Neural progenitor cell (in vitro differentiated cells): ENCODE data around the gene IHH. TPM values are rescaled to one million over a fixed set of nuclear protein-coding genes. Genes with fewer than 3 reads are reported as not detected.
A peak's percentile ranks its signal among the peaks of the same experiment; 100 is the strongest.

Source experiments
- DNase-seq: peaks from one replicate; pipeline ENCODE4 v3.0.0-alpha.2; 2016; ENCODE audit warnings: low spot score
- H2AFZ ChIP-seq: fragments of 200-600 bp; sonication (generic); replicated peaks from 2 replicates; pipeline ENCODE4 v1.6.1; 2016; ENCODE audit warnings: antibody characterized with exemption
- H3F3A ChIP-seq: fragments of 200-600 bp; sonication (generic); 2 replicates; pipeline ENCODE4 v1.6.1; 2016; ENCODE audit warnings: antibody characterized with exemption, low read depth
- H3K27ac ChIP-seq: fragments of 200-600 bp; sonication (generic); 2 replicates; pipeline ENCODE4 v1.5.1; 2016; ENCODE audit warnings: mild to moderate bottlenecking
- H3K27me3 ChIP-seq: fragments of 200-600 bp; sonication (generic); 2 replicates; pipeline ENCODE4 v1.6.1; 2016; ENCODE audit warnings: mild to moderate bottlenecking, moderate library complexity
- H3K36me3 ChIP-seq: fragments of 200-600 bp; sonication (generic); 2 replicates; pipeline ENCODE4 v1.5.1; 2016
- H3K4me1 ChIP-seq: fragments of 200-600 bp; sonication (generic); 2 replicates; pipeline ENCODE4 v1.6.1; 2016; ENCODE audit warnings: mixed run types
- H3K4me2 ChIP-seq: fragments of 200-600 bp; sonication (generic); 2 replicates; pipeline ENCODE4 v1.6.1; 2016
- H3K4me3 ChIP-seq: fragments of 200-600 bp; sonication (generic); 2 replicates; pipeline ENCODE4 v1.5.1; 2016
- H3K79me2 ChIP-seq: fragments of 200-600 bp; sonication (generic); 2 replicates; pipeline ENCODE4 v1.6.1; 2016; ENCODE audit warnings: low read depth
- H3K9ac ChIP-seq: fragments of 200-600 bp; sonication (generic); 2 replicates; pipeline ENCODE4 v1.6.1; 2016
- H3K9me3 ChIP-seq: fragments of 200-600 bp; sonication (generic); 2 replicates; pipeline ENCODE4 v1.5.1; 2016; ENCODE audit warnings: low read depth
- H4K20me1 ChIP-seq: fragments of 200-600 bp; sonication (generic); 2 replicates; pipeline ENCODE4 v1.6.1; 2016; ENCODE audit warnings: low read depth
- H3K27ac Mint-ChIP-seq: 3 replicates; pipeline ENCODE4 v1.8.0; 2021; ENCODE audit warnings: mixed read lengths
- H3K27me3 Mint-ChIP-seq: 2 replicates; pipeline ENCODE4 v1.8.0; 2022; ENCODE audit warnings: low read depth, mild to moderate bottlenecking, inconsistent platforms, moderate library complexity, mixed read lengths; ENCODE audit not compliant: insufficient read depth
- H3K36me3 Mint-ChIP-seq: 3 replicates; pipeline ENCODE4 v1.8.0; 2021; ENCODE audit warnings: mixed read lengths
- H3K4me1 Mint-ChIP-seq: 3 replicates; pipeline ENCODE4 v1.8.0; 2021; ENCODE audit warnings: mixed read lengths
- H3K4me3 Mint-ChIP-seq: 3 replicates; pipeline ENCODE4 v1.8.0; 2021; ENCODE audit warnings: mild to moderate bottlenecking, moderate library complexity, mixed read lengths
- H3K9me3 Mint-ChIP-seq: 3 replicates; pipeline ENCODE4 v1.8.0; 2020; ENCODE audit warnings: mixed read lengths
- CTCF ChIP-seq: fragments of 200-600 bp; sonication (generic); IDR thresholded peaks from 2 replicates; pipeline ENCODE4 v1.5.1; 2017; ENCODE audit warnings: antibody characterized with exemption, mild to moderate bottlenecking
- EZH2 ChIP-seq: fragments of 200-600 bp; sonication (generic); IDR thresholded peaks from 2 replicates; pipeline ENCODE4 v1.6.1; 2017; ENCODE audit warnings: antibody characterized with exemption, mild to moderate bottlenecking, moderate library complexity
- EZH2phosphoT487 ChIP-seq: fragments of 200-600 bp; sonication (generic); IDR thresholded peaks from 2 replicates; pipeline ENCODE4 v1.6.1; 2017; ENCODE audit warnings: antibody characterized with exemption
- total RNA-seq: library from RNA; depleted of rRNA; stranded (reverse); fragments of >200 nt; gene quantifications from 2 replicates; pipeline ENCODE4 v1.2.3, GENCODE V29; 2015; ENCODE audit warnings: low replicate concordance

The IHH gene
- total RNA-seq, 1 donor from 2014 or later: not detected

GRCh38 chr2:219045937-219046550, 14.7 kb downstream of the IHH start:
- Histone ChIP-seq H3F3A (no peaks in the 10 kb centered on the region), H3K4me1 (no peaks in the 10 kb centered on the region), H4K20me1 (no peaks in the 10 kb centered on the region), H3K79me2 (no peaks in the 10 kb centered on the region), H3K4me2 (no peak overlapping the region), H3K27ac (no peak overlapping the region), H3K4me3 (no peak overlapping the region), H3K9ac (no peak overlapping the region), H2AFZ (no peak overlapping the region), H3K9me3 (no peaks in the 10 kb centered on the region), H3K36me3 (no peaks in the 10 kb centered on the region), H3K27me3 (peaks cover 87% of the 10 kb centered on the region)
- no peaks in the 10 kb centered on the region for H3K36me3 Mint-ChIP-seq
- H3K4me1 Mint-ChIP-seq: peaks cover 5% of the 10 kb centered on the region
- TF ChIP-seq EZH2phosphoT487 (no peak), EZH2 (no peak), CTCF (no peak)
- H3K27ac Mint-ChIP-seq: no peak overlapping the region
- peaks cover 61% of the 10 kb centered on the region for H3K27me3 Mint-ChIP-seq
- peak; percentile 85 for DNase-seq
- no peak overlapping the region for H3K4me3 Mint-ChIP-seq
- H3K9me3 Mint-ChIP-seq: no peaks in the 10 kb centered on the region

- Mint-ChIP-seq H3K36me3 (no peaks in the 10 kb centered on the region), H3K27me3 (peaks cover 42% of the 10 kb centered on the region), H3K4me3 (no peak overlapping the region), H3K27ac (no peak overlapping the region), H3K9me3 (no peaks in the 10 kb centered on the region), H3K4me1 (peaks cover 6% of the 10 kb centered on the region)
- H3K36me3 ChIP-seq: no peaks in the 10 kb centered on the region
- no peak overlapping the region for H3K4me2 ChIP-seq
- peaks cover 82% of the 10 kb centered on the region for H3K27me3 ChIP-seq
- TF ChIP-seq EZH2: no peak
- no peak for TF ChIP-seq EZH2phosphoT487
- TF ChIP-seq CTCF: no peak
- no peaks in the 10 kb centered on the region for H4K20me1 ChIP-seq
- H3K27ac ChIP-seq: no peak overlapping the region
- no peaks in the 10 kb centered on the region for H3K79me2 ChIP-seq
- H2AFZ ChIP-seq: no peak overlapping the region
- no peaks in the 10 kb centered on the region for H3F3A ChIP-seq
- H3K9me3 ChIP-seq: no peaks in the 10 kb centered on the region
- DNase-seq: no peak
- H3K4me3 ChIP-seq: no peak overlapping the region
- no peaks in the 10 kb centered on the region for H3K4me1 ChIP-seq
- no peak overlapping the region for H3K9ac ChIP-seq
Measured at GRCh38 chr2:219042750-219043149, 18.0 kb downstream of the IHH start.

- DNase-seq: no peak
- H3K79me2 ChIP-seq: no peaks in the 10 kb centered on the region
- H3K27ac ChIP-seq: no peak overlapping the region
- H3K9ac ChIP-seq: no peak overlapping the region
- H3K9me3 ChIP-seq: no peaks in the 10 kb centered on the region
- peaks cover 82% of the 10 kb centered on the region for H3K27me3 ChIP-seq
- H4K20me1 ChIP-seq: no peaks in the 10 kb centered on the region
- Mint-ChIP-seq H3K27ac (no peak overlapping the region), H3K9me3 (no peaks in the 10 kb centered on the region), H3K4me1 (peaks cover 6% of the 10 kb centered on the region), H3K4me3 (peak overlapping the region; percentile 94), H3K36me3 (no peaks in the 10 kb centered on the region), H3K27me3 (peaks cover 39% of the 10 kb centered on the region)
- no peaks in the 10 kb centered on the region for H3K36me3 ChIP-seq
- no peak overlapping the region for H2AFZ ChIP-seq
- no peak for TF ChIP-seq EZH2phosphoT487
- TF ChIP-seq CTCF: no peak
- TF ChIP-seq EZH2: no peak
- H3K4me2 ChIP-seq: no peak overlapping the region
- H3K4me3 ChIP-seq: no peak overlapping the region
- no peaks in the 10 kb centered on the region for H3F3A ChIP-seq
- H3K4me1 ChIP-seq: no peaks in the 10 kb centered on the region
Measured at GRCh38 chr2:219042157-219042556, 18.6 kb downstream of the IHH start.
